ENCODE results near the gene AFG3L2. TPM values are rescaled to one million over a fixed set of nuclear protein-coding genes. Genes with fewer than 3 reads are reported as not detected.

Gene AFG3L2
- total RNA-seq, 6 experiments from 2014 or later: 35.2 to 44.4 (median 39.0) TPM

DNA sequence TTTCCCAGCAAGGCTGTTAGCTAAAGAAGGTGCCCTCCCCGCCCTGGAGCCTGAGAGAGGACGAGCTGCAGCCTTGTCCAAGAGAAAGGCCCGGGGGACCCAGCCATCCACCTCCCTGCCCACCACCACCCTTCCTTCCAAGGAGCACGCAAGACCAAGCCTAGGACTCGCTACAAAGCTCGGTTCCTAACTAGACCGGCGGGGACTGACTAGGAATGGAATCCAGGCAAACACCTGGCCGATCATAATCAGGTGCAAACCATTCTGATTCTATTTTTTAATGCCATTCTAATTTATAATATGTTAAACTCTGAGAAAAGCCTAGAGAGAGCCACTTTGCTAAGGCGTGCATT lies 88.6 kb downstream of the AFG3L2 start:
- H3K27ac Mint-ChIP-seq: peak overlapping the region; percentile 98
- DNase-seq: no peak
- TF ChIP-seq, protein P1, sequence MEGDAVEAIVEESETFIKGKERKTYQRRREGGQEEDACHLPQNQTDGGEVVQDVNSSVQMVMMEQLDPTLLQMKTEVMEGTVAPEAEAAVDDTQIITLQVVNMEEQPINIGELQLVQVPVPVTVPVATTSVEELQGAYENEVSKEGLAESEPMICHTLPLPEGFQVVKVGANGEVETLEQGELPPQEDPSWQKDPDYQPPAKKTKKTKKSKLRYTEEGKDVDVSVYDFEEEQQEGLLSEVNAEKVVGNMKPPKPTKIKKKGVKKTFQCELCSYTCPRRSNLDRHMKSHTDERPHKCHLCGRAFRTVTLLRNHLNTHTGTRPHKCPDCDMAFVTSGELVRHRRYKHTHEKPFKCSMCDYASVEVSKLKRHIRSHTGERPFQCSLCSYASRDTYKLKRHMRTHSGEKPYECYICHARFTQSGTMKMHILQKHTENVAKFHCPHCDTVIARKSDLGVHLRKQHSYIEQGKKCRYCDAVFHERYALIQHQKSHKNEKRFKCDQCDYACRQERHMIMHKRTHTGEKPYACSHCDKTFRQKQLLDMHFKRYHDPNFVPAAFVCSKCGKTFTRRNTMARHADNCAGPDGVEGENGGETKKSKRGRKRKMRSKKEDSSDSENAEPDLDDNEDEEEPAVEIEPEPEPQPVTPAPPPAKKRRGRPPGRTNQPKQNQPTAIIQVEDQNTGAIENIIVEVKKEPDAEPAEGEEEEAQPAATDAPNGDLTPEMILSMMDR (IDR thresholded peaks at IDR 0.05): no peak

GRCh38 chr18:12287684-12288402 lies 89.2 kb downstream of the AFG3L2 start:
- peaks cover 2% of the 10 kb centered on the region; the same call in 1 of the 2 replicates for H3K36me3 Mint-ChIP-seq (ENCODE audit: low read depth)
- DNase-seq: peak; percentile 96
- TF ChIP-seq, protein P1 (IDR thresholded peaks at IDR 0.05): peak; percentile 12; the same call in 1 of the 2 replicates
- peak overlapping the region; percentile 98 for H3K27ac Mint-ChIP-seq
- no peaks in the 10 kb centered on the region for H3K27me3 Mint-ChIP-seq (ENCODE audit: insufficient read depth)
- peaks cover 46% of the 10 kb centered on the region for H3K4me1 Mint-ChIP-seq (ENCODE audit: low read depth)
- no peaks in the 10 kb centered on the region for H3K9me3 Mint-ChIP-seq
- H3K4me3 Mint-ChIP-seq: peak overlapping the region; percentile 90

More for the DNA sequence above, 88.6 kb downstream of the AFG3L2 start:
- no peaks in the 10 kb centered on the region for H3K36me3 Mint-ChIP-seq (ENCODE audit: low read depth)
- H3K27me3 Mint-ChIP-seq (ENCODE audit: insufficient read depth): no peaks in the 10 kb centered on the region
- peaks cover 41% of the 10 kb centered on the region for H3K4me1 Mint-ChIP-seq (ENCODE audit: low read depth)
- peak overlapping the region; percentile 90 for H3K4me3 Mint-ChIP-seq
- H3K9me3 Mint-ChIP-seq: no peaks in the 10 kb centered on the region

GRCh38 chr18:12287131-12287681 lies 89.8 kb downstream of the AFG3L2 start:
- no peak for DNase-seq
- Mint-ChIP-seq H3K27ac (peak overlapping the region; percentile 98), H3K4me3 (peak overlapping the region; percentile 90), H3K36me3 (ENCODE audit: low read depth) (peaks cover 4% of the 10 kb centered on the region; the same call in 1 of the 2 replicates), H3K4me1 (ENCODE audit: low read depth) (peaks cover 53% of the 10 kb centered on the region), H3K9me3 (no peaks in the 10 kb centered on the region), H3K27me3 (ENCODE audit: insufficient read depth) (no peaks in the 10 kb centered on the region)
- TF ChIP-seq, protein P1 (IDR thresholded peaks at IDR 0.05): no peak

DNA sequence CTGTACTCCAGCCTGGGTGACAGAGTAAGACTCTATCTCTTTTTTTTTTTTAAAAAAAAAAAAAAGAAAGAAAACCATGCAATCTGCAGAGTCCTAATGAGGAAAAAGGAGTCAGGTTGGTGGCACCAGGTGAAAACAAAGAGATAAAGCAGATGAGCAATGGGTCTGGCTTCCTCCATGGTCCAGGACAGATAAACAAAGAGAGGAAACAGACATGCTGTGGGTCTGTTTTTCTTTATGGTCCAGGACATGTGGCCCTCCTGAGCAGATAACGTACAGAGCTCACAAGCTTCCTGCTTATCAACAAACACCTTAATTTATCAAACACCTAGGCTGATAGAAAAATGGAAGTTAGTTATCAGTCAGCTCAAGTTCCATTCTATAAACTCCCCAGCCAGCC lies 93.4 kb downstream of the AFG3L2 start:
- no peak overlapping the region for H3K4me3 Mint-ChIP-seq
- peaks cover 4% of the 10 kb centered on the region; the same call in 1 of the 2 replicates for H3K27me3 Mint-ChIP-seq (ENCODE audit: insufficient read depth)
- H3K27ac Mint-ChIP-seq: peak overlapping the region; percentile 99
- peaks cover 72% of the 10 kb centered on the region for H3K4me1 Mint-ChIP-seq (ENCODE audit: low read depth)
- no peak for DNase-seq
- H3K36me3 Mint-ChIP-seq (ENCODE audit: low read depth): peaks cover 17% of the 10 kb centered on the region; the same call in 1 of the 2 replicates
- no peaks in the 10 kb centered on the region for H3K9me3 Mint-ChIP-seq
- TF ChIP-seq, protein P1 (IDR thresholded peaks at IDR 0.05): no peak

- TF ChIP-seq, protein P1 (IDR thresholded peaks at IDR 0.05): peak; percentile 76
- peak; percentile 40 for DNase-seq
- peaks cover 17% of the 10 kb centered on the region; the same call in 1 of the 2 replicates for H3K36me3 Mint-ChIP-seq (ENCODE audit: low read depth)
- H3K9me3 Mint-ChIP-seq: no peaks in the 10 kb centered on the region
- peaks cover 72% of the 10 kb centered on the region for H3K4me1 Mint-ChIP-seq (ENCODE audit: low read depth)
- H3K4me3 Mint-ChIP-seq: peak overlapping the region; percentile 80
- H3K27me3 Mint-ChIP-seq (ENCODE audit: insufficient read depth): peaks cover 5% of the 10 kb centered on the region; the same call in 1 of the 2 replicates
- peak overlapping the region; percentile 99 for H3K27ac Mint-ChIP-seq
Measured at GRCh38 chr18:12283256-12283655, 93.8 kb downstream of the AFG3L2 start.
